BJ (cell line): ENCODE measurements around the gene NDRG2. TPM values are rescaled to one million over a fixed set of nuclear protein-coding genes. Genes with fewer than 3 reads are reported as not detected.

Source experiments
- CTCF ChIA-PET: fragments of 350-600 bp; formaldehyde crosslinking; extraction: SDS; loops from one replicate; lab custom pipeline; 2021; ENCODE audit warnings: antibody characterized with exemption, inconsistent platforms; lab: Yijun Ruan, JAX
- POLR2A ChIA-PET: fragments of 300-600 bp; sonication (Branson Sonifier 250); formaldehyde crosslinking; extraction: SDS; loops from one replicate; lab custom pipeline; 2021; ENCODE audit warnings: antibody characterized with exemption; lab: Charles Lee
- DNase-seq: peaks from one replicate; pipeline ENCODE4 v3.0.0-alpha.2; 2011; ENCODE audit warnings: low read depth
- H3K27me3 ChIP-seq: 2 replicates; pipeline ENCODE4 v1.6.0; 2011; ENCODE audit warnings: low read length; ENCODE audit not compliant: control insufficient read depth, insufficient read depth
- H3K36me3 ChIP-seq: 2 replicates; pipeline ENCODE4 v1.5.1; 2011; ENCODE audit warnings: low read length; ENCODE audit not compliant: control insufficient read depth, insufficient read depth
- H3K4me3 ChIP-seq: 2 replicates; pipeline ENCODE4 v1.5.1; 2011; ENCODE audit warnings: low read depth, mild to moderate bottlenecking, control low read depth, low read length
- CTCF ChIP-seq: IDR thresholded peaks from 2 replicates; pipeline ENCODE4 v1.5.1; 2011; ENCODE audit warnings: low read depth, mild to moderate bottlenecking, control low read depth, inconsistent platforms, low read length, moderate library complexity; ENCODE audit not compliant: insufficient read depth
- polyA plus RNA-seq: library from polyadenylated mRNA; depleted of rRNA; stranded (reverse); fragments of >200 nt; gene quantifications from 2 replicates; pipeline ENCODE4 v1.2.3, GENCODE V29; 2011

The NDRG2 gene
- polyA plus RNA-seq, 1 experiment, result 1.1 TPM

- ChIA-PET POLR2A (no interaction called here), CTCF (interaction anchor here (1.0 to 15.6 kb wide), 9 partner anchors 9 to 88 kb away, joined by 3 to 233 read pairs (median 6); partner anchors contain the start of genes RNASE7, TMEM253 and ZNF219)
- no peak for DNase-seq
- Histone ChIP-seq H3K36me3 (no peaks in the 10 kb centered on the region), H3K27me3 (peaks cover 22% of the 10 kb centered on the region), H3K4me3 (no peak overlapping the region)
- TF ChIP-seq CTCF, result no peak
Observed at GRCh38 chr14:21018781-21019180, 6.1 kb downstream of the NDRG2 start.

- ChIA-PET POLR2A (no interaction called here), CTCF (interaction anchor here (1.5 to 15.6 kb wide), 6 partner anchors 10 to 88 kb away, joined by 5 to 233 read pairs (median 106); partner anchors contain the start of genes RNASE7, TMEM253 and ZNF219)
- DNase-seq, result no peak
- no peak overlapping the region for H3K4me3 ChIP-seq
- H3K36me3 ChIP-seq, result no peaks in the 10 kb centered on the region
- no peak for TF ChIP-seq CTCF
- peaks cover 18% of the 10 kb centered on the region for H3K27me3 ChIP-seq
Observed at GRCh38 chr14:21018286-21018685, 6.6 kb downstream of the NDRG2 start.

- peaks cover 14% of the 10 kb centered on the region for H3K27me3 ChIP-seq
- POLR2A ChIA-PET, result no interaction called here
- CTCF ChIA-PET, result interaction anchor here (0.7 to 15.6 kb wide), 7 partner anchors 13 to 89 kb away, joined by 3 to 233 read pairs (median 14); partner anchors contain the start of genes RNASE7, TMEM253 and ZNF219
- no peak overlapping the region for H3K4me3 ChIP-seq
- TF ChIP-seq CTCF, result no peak
- DNase-seq, result no peak
- H3K36me3 ChIP-seq, result no peaks in the 10 kb centered on the region
Observed at GRCh38 chr14:21017528-21018245, 7.2 kb downstream of the NDRG2 start.

GRCh38 chr14:21016413-21017190 lies 8.3 kb downstream of the NDRG2 start:
- no peaks in the 10 kb centered on the region for H3K36me3 ChIP-seq
- no peak for DNase-seq
- H3K4me3 ChIP-seq, result no peak overlapping the region
- ChIA-PET CTCF (interaction anchor here (0.7 to 15.6 kb wide), 18 partner anchors 11 to 158 kb away, joined by 3 to 233 read pairs (median 20); partner anchors contain the start of genes ARHGEF40, RNASE13, RNASE7 and RNASE8), POLR2A (no interaction called here)
- H3K27me3 ChIP-seq, result peaks cover 6% of the 10 kb centered on the region; the same call in 1 of the 2 replicates
- no peak for TF ChIP-seq CTCF
